SK-N-SH (cell line): ENCODE results near the gene ZC3H18. TPM values are rescaled to one million over a fixed set of nuclear protein-coding genes. Genes with fewer than 3 reads are reported as not detected.

Experiments used
- CTCF ChIA-PET: fragments of 300-600, 350-600 bp; formaldehyde crosslinking; extraction: SDS; loops from one replicate; lab custom pipeline; 2021; lab: Yijun Ruan, JAX
- POLR2A ChIA-PET: fragments of 350-600 bp; sonication (Branson Sonifier 250); formaldehyde crosslinking; extraction: SDS; loops from one replicate; lab custom pipeline; 2020; ENCODE audit warnings: antibody characterized with exemption, inconsistent platforms; lab: Yijun Ruan, JAX
- DNase-seq: peaks from one replicate; pipeline ENCODE4 v3.0.0; 2012
- H2AFZ ChIP-seq: fragments of 200-600 bp; sonication (generic); 2 replicates; pipeline ENCODE4 v1.8.1; 2016; ENCODE audit warnings: antibody characterized with exemption, mild to moderate bottlenecking, low read depth
- H3F3A ChIP-seq: fragments of 200-600 bp; sonication (generic); replicated peaks from 2 replicates; pipeline ENCODE3; 2016; ENCODE audit warnings: antibody characterized with exemption, mild to moderate bottlenecking; ENCODE audit not compliant: insufficient read depth
- H3K27ac ChIP-seq, 2 experiments: fragments of 200-500 bp in 1 of 2; fragments of 200-600 bp in 1 of 2; sonication (Bioruptor generic) in 1 of 2; sonication (generic), shearing (Covaris generic) in 1 of 2; 2 replicates each; pipeline versions ENCODE4 v1.5.1 to v1.6.1; 2014 to 2016; ENCODE audit warnings: low read depth in 2 of 2, inconsistent platforms in 1 of 2, low read length in 1 of 2, mild to moderate bottlenecking in 1 of 2, mixed read lengths in 1 of 2
- H3K27me3 ChIP-seq: fragments of 200-600 bp; sonication (generic), shearing (Covaris generic); 2 replicates; pipeline ENCODE4 v1.6.1; 2016; ENCODE audit warnings: mixed run types; ENCODE audit not compliant: insufficient read depth
- H3K36me3 ChIP-seq, 2 experiments: fragments of 200-500 bp in 1 of 2; fragments of 200-600 bp in 1 of 2; sonication (Bioruptor generic) in 1 of 2; sonication (generic) in 1 of 2; replicated peaks in 1 of 2; 2 replicates each; pipeline versions ENCODE3 to v1.5.1; 2014 to 2016; ENCODE audit warnings: low read length in 1 of 2, mild to moderate bottlenecking in 1 of 2; ENCODE audit not compliant: insufficient read depth in 2 of 2, control insufficient read depth in 1 of 2
- H3K4me1 ChIP-seq, 2 experiments: fragments of 200-500 bp in 1 of 2; fragments of 200-600 bp in 1 of 2; sonication (Bioruptor generic) in 1 of 2; sonication (generic), shearing (Covaris generic) in 1 of 2; 2 replicates each; pipeline versions ENCODE4 v1.5.1 to v1.6.1; 2014 to 2016; ENCODE audit warnings: low read depth in 1 of 2, low read length in 1 of 2, mixed run types in 1 of 2; ENCODE audit not compliant: insufficient read depth in 2 of 2, control insufficient read depth in 1 of 2
- H3K4me2 ChIP-seq: fragments of 200-600 bp; sonication (generic), shearing (Covaris generic); 2 replicates; pipeline ENCODE4 v1.6.1; 2017; ENCODE audit warnings: mixed run types
- H3K4me3 ChIP-seq, 2 experiments: fragments of 200-500 bp in 1 of 2; fragments of 200-600 bp in 1 of 2; sonication (Bioruptor generic) in 1 of 2; sonication (generic), shearing (Covaris generic) in 1 of 2; 2 replicates each; pipeline versions ENCODE4 v1.5.1 to v1.8.1; 2014 to 2016; ENCODE audit warnings: low read depth in 2 of 2, inconsistent platforms in 1 of 2, low read length in 1 of 2, mild to moderate bottlenecking in 1 of 2, mixed read lengths in 1 of 2, moderate library complexity in 1 of 2
- H3K79me2 ChIP-seq: fragments of 200-600 bp; sonication (generic); 2 replicates; pipeline ENCODE4 v1.8.1; 2017; ENCODE audit warnings: mild to moderate bottlenecking; ENCODE audit not compliant: insufficient read depth
- H3K9ac ChIP-seq: fragments of 200-600 bp; sonication (generic); 2 replicates; pipeline ENCODE4 v1.6.1; 2017; ENCODE audit warnings: mixed run types
- H3K9me2 ChIP-seq: fragments of 200-600 bp; sonication (generic); 2 replicates; pipeline ENCODE4 v1.6.1; 2017; ENCODE audit warnings: mixed run types
- H3K9me3 ChIP-seq: fragments of 200-600 bp; sonication (generic); 2 replicates; pipeline ENCODE4 v1.6.1; 2017; ENCODE audit warnings: mixed run types, mild to moderate bottlenecking, moderate library complexity
- H4K20me1 ChIP-seq: fragments of 200-600 bp; sonication (generic); 2 replicates; pipeline ENCODE4 v1.6.1; 2017; ENCODE audit warnings: mild to moderate bottlenecking, mixed run types; ENCODE audit not compliant: insufficient read depth
- CHD2 ChIP-seq: fragments of 150-350 bp; IDR thresholded peaks from 2 replicates; pipeline ENCODE4 v1.6.1; 2018; ENCODE audit warnings: low read length; ENCODE audit not compliant: partially characterized antibody
- ELF1 ChIP-seq: IDR thresholded peaks from 2 replicates; pipeline ENCODE4 v1.4.0; 2012
- EZH2phosphoT487 ChIP-seq: fragments of 200-600 bp; sonication (generic); IDR thresholded peaks from 2 replicates; pipeline ENCODE4 v1.6.1; 2017; ENCODE audit warnings: low read depth, mixed run types, mild to moderate bottlenecking, antibody characterized with exemption, moderate library complexity, borderline replicate concordance
- FOSL2 ChIP-seq: IDR thresholded peaks from 2 replicates; pipeline ENCODE4 v1.4.0; 2012; ENCODE audit warnings: low read depth, mild to moderate bottlenecking, moderate library complexity, borderline replicate concordance
- FOXJ3 ChIP-seq: sonication (generic); formaldehyde crosslinking; IDR thresholded peaks from 2 replicates; pipeline ENCODE4 v1.5.1; 2020; ENCODE audit warnings: mild to moderate bottlenecking, missing genetic modification reagents
- FOXM1 ChIP-seq: IDR thresholded peaks from 2 replicates; pipeline ENCODE4 v1.4.0; 2012; ENCODE audit warnings: low read depth, mild to moderate bottlenecking
- IRF3 ChIP-seq: fragments of 150-350 bp; IDR thresholded peaks from 2 replicates; pipeline ENCODE4 v1.6.1; 2016; ENCODE audit warnings: mild to moderate bottlenecking, low read depth, low read length
- JUND ChIP-seq: IDR thresholded peaks from 2 replicates; pipeline ENCODE4 v1.4.0; 2012
- NFIC ChIP-seq: IDR thresholded peaks from 2 replicates; pipeline ENCODE4 v1.4.0; 2012; ENCODE audit warnings: borderline replicate concordance
- RAD21 ChIP-seq: IDR thresholded peaks from 2 replicates; pipeline ENCODE4 v1.6.1; 2012; ENCODE audit warnings: mild to moderate bottlenecking, low read length
- RFX5 ChIP-seq: IDR thresholded peaks from 2 replicates; pipeline ENCODE4 v1.6.1; 2012; ENCODE audit warnings: mild to moderate bottlenecking, improper control_type of control experiment, low read length
- SIN3A ChIP-seq: IDR thresholded peaks from 2 replicates; pipeline ENCODE4 v1.6.1; 2012; ENCODE audit warnings: low read depth, mild to moderate bottlenecking, low read length, moderate library complexity, borderline replicate concordance
- TAF1 ChIP-seq: IDR thresholded peaks from 2 replicates; pipeline ENCODE4 v1.6.1; 2012; ENCODE audit warnings: low read depth, mild to moderate bottlenecking, low read length, moderate library complexity, borderline replicate concordance
- TCF12 ChIP-seq: IDR thresholded peaks from 2 replicates; pipeline ENCODE4 v1.4.0; 2012
- YY1 ChIP-seq: IDR thresholded peaks from 2 replicates; pipeline ENCODE4 v1.4.0; 2012; ENCODE audit warnings: low read depth, mild to moderate bottlenecking
- WGBS: methylation state at CpG from one replicate; pipeline ENCODE4 v1.1.6; 2017; ENCODE audit warnings: low lambda C conversion rate; 5-methylcytosine and 5-hydroxymethylcytosine counted together
- polyA plus RNA-seq, 3 experiments: library from polyadenylated mRNA; depleted of rRNA; stranded (reverse); fragments of >200 nt; gene quantifications; 2 replicates each; pipeline ENCODE4 v1.2.3, GENCODE V29; 2012
- TF ChIP-seq, protein P1 (sequence below): fragments of 200-600 bp; sonication (generic); IDR thresholded peaks from 2 replicates; pipeline ENCODE4 v1.6.1; 2017; ENCODE audit warnings: antibody characterized with exemption, mild to moderate bottlenecking, moderate library complexity
- TF ChIP-seq, protein P2 (sequence below): IDR thresholded peaks from 2 replicates; pipeline ENCODE4 v1.4.0; 2012; ENCODE audit warnings: low read depth, borderline replicate concordance
- TF ChIP-seq, protein P3 (sequence below): IDR thresholded peaks from 2 replicates; pipeline ENCODE4; 2012

ZC3H18 gene
- polyA plus RNA-seq, 1 of the 3 experiments (the other 2 are of a cell fraction) = 32.7 TPM

DNA sequence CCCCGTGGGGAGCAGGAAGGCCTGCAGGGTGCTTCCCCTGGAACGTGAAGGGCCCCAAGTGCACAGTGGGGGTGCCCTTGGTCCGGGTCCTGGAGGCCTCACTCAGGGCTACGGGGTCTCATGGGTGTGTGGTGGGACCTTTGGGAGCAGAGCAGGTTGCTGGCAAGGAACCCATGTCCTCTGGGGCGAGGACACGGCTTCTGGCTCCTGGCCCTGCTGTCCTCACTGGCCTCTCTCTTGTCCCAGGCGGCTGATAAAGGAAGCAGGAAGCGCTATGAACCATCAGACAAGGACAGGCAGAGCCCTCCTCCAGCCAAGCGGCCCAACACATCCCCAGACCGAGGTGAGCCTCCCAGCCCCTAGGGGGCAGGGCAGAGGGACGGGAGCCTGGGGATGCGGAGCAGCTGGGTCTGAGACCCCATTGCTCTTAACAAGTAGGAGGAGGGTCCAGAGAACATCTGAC, 58.3 kb downstream of the ZC3H18 start:
- Histone ChIP-seq H3K4me3 (no peak overlapping the region), H3K4me1 (no peaks in the 10 kb centered on the region), H3K9me2 (no peaks in the 10 kb centered on the region), H3K4me2 (no peak overlapping the region), H3K9ac (no peak overlapping the region), H3K9me3 (no peaks in the 10 kb centered on the region), H3F3A (peaks cover 3% of the 10 kb centered on the region), H3K36me3 (peaks cover 12 to 63% of the 10 kb centered on the region in 2 experiments), H3K79me2 (no peaks in the 10 kb centered on the region), H2AFZ (no peak overlapping the region), H4K20me1 (no peaks in the 10 kb centered on the region), H3K27me3 (no peaks in the 10 kb centered on the region), H3K27ac (no peak overlapping the region)
- WGBS = 51% methylated on average over 4 of the region's 12 CpGs
- TF ChIP-seq, protein P1, sequence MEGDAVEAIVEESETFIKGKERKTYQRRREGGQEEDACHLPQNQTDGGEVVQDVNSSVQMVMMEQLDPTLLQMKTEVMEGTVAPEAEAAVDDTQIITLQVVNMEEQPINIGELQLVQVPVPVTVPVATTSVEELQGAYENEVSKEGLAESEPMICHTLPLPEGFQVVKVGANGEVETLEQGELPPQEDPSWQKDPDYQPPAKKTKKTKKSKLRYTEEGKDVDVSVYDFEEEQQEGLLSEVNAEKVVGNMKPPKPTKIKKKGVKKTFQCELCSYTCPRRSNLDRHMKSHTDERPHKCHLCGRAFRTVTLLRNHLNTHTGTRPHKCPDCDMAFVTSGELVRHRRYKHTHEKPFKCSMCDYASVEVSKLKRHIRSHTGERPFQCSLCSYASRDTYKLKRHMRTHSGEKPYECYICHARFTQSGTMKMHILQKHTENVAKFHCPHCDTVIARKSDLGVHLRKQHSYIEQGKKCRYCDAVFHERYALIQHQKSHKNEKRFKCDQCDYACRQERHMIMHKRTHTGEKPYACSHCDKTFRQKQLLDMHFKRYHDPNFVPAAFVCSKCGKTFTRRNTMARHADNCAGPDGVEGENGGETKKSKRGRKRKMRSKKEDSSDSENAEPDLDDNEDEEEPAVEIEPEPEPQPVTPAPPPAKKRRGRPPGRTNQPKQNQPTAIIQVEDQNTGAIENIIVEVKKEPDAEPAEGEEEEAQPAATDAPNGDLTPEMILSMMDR = peak; percentile 54
- TF ChIP-seq TAF1 (no peak), FOSL2 (no peak), RAD21 (peak; percentile 23; the same call in 1 of the 2 replicates)
- TF ChIP-seq, protein P2, sequence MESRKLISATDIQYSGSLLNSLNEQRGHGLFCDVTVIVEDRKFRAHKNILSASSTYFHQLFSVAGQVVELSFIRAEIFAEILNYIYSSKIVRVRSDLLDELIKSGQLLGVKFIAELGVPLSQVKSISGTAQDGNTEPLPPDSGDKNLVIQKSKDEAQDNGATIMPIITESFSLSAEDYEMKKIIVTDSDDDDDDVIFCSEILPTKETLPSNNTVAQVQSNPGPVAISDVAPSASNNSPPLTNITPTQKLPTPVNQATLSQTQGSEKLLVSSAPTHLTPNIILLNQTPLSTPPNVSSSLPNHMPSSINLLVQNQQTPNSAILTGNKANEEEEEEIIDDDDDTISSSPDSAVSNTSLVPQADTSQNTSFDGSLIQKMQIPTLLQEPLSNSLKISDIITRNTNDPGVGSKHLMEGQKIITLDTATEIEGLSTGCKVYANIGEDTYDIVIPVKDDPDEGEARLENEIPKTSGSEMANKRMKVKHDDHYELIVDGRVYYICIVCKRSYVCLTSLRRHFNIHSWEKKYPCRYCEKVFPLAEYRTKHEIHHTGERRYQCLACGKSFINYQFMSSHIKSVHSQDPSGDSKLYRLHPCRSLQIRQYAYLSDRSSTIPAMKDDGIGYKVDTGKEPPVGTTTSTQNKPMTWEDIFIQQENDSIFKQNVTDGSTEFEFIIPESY = no peak
- CTCF ChIA-PET = no interaction called here
- POLR2A ChIA-PET = interaction anchor here (0.7 kb wide), 1 partner anchor 35 kb away, joined by 3 read pairs; the partner anchor contains the start of gene MVD
- DNase-seq = peak; percentile 80

GRCh38 chr16:88629835-88630234, 59.6 kb downstream of the ZC3H18 start:
- H3K9me2 ChIP-seq = no peaks in the 10 kb centered on the region
- TF ChIP-seq EZH2phosphoT487 (no peak), TCF12 (no peak), ELF1 (no peak), CHD2 (no peak), FOSL2 (no peak), SIN3A (no peak), FOXJ3 (CRISPR knock-in tag) (no peak), IRF3 (no peak), YY1 (no peak), FOXM1 (no peak), RFX5 (no peak), RAD21 (no peak), NFIC (no peak), JUND (no peak)
- TF ChIP-seq, protein P3, sequence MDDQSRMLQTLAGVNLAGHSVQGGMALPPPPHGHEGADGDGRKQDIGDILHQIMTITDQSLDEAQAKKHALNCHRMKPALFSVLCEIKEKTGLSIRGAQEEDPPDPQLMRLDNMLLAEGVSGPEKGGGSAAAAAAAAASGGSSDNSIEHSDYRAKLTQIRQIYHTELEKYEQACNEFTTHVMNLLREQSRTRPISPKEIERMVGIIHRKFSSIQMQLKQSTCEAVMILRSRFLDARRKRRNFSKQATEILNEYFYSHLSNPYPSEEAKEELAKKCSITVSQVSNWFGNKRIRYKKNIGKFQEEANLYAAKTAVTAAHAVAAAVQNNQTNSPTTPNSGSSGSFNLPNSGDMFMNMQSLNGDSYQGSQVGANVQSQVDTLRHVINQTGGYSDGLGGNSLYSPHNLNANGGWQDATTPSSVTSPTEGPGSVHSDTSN = no peak
- TF ChIP-seq, all 33 proteins: peak for 0
- WGBS = 84% methylated on average over 7 of the region's 9 CpGs
- CTCF ChIA-PET = interaction anchor here (0.6 to 1.1 kb wide), 3 partner anchors 27 to 1150 kb away, joined by 3 to 4 read pairs (median 3); no protein-coding TSS in a partner anchor
- H3K79me2 ChIP-seq = no peaks in the 10 kb centered on the region
- H3K4me2 ChIP-seq = no peak overlapping the region
- H2AFZ ChIP-seq = no peak overlapping the region
- H3K27me3 ChIP-seq = no peaks in the 10 kb centered on the region
- H3F3A ChIP-seq = peaks cover 3% of the 10 kb centered on the region
- POLR2A ChIA-PET = no interaction called here
- no peak for DNase-seq
- no peaks in the 10 kb centered on the region for H3K4me1 ChIP-seq
- H3K9ac ChIP-seq = no peak overlapping the region
- peaks cover 12 to 57% of the 10 kb centered on the region in 2 experiments for H3K36me3 ChIP-seq
- no peak overlapping the region for H3K27ac ChIP-seq
- no peaks in the 10 kb centered on the region for H4K20me1 ChIP-seq
- H3K4me3 ChIP-seq = no peak overlapping the region
- no peaks in the 10 kb centered on the region for H3K9me3 ChIP-seq
